HG03432 (cell line): ENCODE data around the gene SHC2.
"Not testable (repeated sequence)": the region's sequence is repeated elsewhere in the genome, so short reads cannot be mapped to it uniquely, and the experiment has no call there.

Source experiments
- ATAC-seq: cut with Tn5 transposase; IDR thresholded peaks from one replicate; pipeline ENCODE4 v1.9.1; 2021; ENCODE audit warnings: mild to moderate bottlenecking, moderate library complexity; ENCODE audit not compliant: unreplicated experiment

The SHC2 gene

DNA sequence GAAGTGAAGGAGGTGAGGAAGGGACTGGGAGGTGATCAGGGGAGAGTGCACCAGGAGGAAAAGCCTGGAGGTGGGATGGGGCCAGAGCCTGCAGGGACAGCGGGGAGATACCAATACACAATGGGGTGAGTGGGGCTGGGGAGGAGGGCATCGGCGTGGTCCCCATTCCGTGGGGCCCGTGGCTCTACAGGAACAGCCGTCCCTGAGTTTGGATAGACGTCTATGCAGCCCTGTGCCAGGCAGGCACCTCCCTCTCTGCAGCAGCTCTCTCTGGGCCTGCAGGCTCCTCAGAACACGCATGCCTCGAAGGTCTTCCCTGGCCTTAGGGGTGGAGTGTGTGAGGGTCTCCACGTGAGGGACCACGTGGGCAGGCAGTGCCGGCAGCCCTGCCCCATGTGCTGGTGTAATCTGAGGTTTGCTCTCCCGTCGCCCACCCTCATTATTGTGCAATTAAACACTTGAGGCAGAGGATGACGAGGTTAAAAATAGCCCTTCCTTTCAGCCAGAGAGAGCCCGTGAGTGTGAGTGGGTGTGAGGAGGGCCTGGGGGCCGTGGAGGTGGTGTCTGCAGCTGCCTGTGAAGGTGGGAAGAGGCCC is 68.4 kb downstream of the SHC2 start:
- ATAC-seq: no peak

DNA sequence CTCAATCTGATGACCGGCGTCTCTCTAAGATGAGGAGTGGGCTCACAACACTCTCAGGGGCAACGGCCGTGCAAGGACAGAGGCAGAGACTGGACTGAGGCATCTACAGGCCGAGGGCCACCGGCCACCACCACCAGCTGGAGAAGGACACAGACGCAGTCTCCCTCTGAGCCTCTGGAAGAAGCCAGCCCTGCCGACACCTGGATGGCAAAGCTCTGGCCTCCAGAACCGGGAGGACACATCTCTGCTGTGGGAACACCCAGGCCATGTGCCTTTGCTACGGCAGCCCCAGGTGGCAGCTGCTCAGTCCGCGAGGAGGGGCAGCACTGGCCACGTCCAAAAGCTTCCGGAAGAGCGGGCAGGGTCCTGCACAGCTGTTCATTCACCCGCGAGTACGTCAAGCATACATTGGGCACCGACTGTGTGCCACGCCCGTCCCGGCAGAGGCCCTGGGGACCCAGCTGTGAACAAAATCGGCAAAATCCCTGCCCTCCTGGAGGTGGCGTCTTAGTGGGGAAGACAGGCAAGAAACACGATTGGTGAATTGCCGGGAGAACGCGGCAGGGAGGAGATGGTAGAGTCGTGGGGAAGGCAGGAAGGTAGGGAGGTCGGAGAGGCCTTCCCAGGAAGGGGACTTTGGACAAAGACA is 69.0 kb downstream of the SHC2 start:
- no peak for ATAC-seq

DNA sequence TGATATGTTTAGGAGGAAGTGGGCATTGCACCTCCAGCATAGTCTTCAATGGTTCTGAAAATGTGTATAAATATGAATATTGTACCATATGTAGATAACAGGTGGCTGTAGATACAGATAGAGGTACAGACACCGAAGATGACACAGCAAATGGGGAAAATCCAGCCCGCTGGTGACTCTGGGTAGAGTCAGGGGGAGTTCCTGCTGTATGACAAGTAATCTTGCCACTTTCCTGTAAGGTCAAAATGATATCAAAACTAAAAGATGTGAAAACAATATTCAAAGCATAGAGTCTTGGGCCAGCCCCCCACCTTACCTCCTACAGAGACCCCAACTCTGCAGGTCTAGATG is 69.7 kb downstream of the SHC2 start:
- ATAC-seq: no peak

DNA sequence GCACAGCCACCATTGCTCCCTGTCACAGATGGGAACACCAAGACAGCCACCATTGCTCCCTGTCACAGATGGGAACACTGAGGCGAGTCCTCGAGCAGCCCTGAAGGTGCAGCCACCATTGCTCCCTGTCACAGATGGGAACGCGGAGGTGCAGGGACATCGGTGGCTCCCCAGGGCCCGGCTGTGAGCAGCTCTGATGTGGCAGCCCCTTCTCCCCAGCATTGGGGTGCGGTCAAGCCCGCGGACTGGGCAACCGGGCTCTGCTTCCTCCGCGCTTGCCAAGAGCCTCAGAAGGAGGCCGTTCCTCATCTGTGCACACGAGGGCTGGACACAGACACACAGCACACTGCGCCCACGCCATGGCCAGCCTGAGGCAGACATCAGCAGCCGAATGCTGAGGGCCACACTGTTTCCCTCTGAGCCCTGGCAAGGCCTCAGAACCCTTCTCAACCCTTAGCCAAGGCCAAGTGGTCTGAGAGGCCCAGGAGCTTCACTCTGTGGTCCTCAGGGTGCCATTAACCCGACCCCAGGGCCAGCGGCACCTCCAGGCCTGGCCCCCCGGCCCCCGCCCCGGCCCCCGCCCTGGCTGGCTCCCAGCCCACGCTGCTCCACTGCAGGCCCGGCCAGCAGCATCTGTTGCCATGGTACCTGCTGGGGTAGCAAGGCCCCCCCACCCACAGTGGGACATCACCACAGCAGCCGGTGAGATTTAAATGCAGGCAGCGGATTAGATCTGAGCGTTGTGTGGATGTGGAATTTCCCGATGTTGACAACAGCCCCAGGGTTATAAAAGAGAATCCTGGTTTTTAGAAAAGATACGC is 70.2 kb downstream of the SHC2 start:
- no peak for ATAC-seq

DNA sequence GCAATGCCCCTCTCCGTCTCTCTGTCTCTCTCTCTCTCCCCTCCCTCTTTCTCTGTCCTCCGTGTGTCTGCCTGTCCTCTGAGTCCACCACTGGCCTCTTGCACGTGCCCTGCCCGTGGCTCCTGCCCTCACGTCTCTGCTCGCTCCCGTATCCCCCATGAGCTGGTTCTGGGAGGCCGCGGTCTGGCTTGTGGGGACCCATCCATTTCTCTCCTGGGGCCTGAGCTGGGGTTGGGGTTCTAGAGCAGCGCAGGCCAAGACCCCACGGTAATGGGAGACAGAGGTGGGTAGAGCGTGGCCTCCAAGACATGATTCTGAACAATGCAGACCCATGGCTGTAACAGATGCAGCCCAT is 70.9 kb downstream of the SHC2 start:
- no peak for ATAC-seq

DNA sequence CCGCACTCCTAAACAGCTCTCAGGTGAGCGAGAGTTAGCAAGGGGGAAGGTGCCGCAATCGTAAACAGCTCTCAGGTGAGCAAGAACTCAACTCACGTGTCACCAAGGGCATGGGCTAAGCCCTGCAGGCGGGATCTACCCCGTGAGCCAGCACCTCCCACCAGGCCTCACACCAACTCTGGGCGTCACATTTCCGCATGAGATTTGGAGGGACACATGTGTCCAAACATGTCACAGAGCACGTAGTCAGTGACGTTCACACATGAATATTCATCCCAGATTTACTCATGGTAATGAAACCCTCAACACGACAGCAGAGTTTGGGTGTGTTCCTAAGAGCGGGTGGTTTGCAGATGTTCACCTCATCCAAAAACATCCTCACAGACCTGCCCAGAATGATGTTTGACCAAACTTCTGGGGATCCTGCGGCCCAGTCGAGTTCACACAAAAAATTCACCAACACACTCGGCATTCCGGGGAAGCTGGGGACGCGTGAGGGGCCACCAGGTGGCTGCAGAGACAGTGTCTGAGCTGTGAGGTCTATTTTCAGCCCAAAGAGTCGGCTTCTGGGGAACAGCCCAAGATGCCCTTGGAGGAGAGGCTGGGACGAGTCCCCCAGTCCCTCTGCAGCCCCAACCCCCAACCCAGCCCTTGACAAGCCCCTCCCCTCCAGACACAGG is 71.4 kb downstream of the SHC2 start:
- ATAC-seq: no peak

DNA sequence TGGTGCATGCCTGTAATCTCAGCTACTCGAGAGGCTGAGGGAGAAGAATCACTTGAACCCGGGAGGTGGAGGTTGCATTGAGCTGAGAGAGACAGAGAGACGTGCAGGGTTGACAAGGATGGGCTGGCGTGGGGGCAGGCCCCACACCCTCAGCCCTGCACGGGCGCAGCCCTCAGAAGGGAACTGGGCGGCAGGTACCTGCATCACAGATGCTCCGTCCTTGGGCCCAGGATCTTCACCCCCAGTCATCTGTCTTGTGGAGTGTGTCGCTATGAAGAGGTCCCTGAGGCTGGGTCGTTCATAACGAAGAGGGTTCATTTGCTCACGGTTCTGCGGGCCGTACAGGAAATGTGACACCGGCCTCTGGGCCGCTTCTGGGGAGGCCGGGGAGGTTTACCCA is 72.1 kb downstream of the SHC2 start:
- no peak for ATAC-seq

DNA sequence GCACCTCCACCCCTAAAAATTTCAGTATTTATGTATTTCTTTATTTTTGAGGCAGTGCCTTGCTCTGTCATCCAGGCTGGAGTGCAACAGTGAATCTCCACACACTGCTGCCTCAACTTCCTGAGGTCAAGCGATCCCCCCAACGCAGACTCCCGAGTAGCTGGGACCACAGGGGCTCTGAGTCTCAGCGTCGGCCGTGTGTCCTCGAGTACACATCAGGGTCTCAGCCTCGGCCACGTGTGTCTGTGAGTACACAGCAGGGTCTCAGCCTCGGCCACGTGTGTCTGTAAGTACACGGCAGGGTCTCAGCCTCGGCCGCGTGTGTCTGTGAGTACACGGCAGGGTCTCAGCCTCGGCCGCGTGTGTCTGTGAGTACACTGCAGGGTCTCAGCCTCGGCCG is 73.1 kb downstream of the SHC2 start:
- ATAC-seq: no peak

DNA sequence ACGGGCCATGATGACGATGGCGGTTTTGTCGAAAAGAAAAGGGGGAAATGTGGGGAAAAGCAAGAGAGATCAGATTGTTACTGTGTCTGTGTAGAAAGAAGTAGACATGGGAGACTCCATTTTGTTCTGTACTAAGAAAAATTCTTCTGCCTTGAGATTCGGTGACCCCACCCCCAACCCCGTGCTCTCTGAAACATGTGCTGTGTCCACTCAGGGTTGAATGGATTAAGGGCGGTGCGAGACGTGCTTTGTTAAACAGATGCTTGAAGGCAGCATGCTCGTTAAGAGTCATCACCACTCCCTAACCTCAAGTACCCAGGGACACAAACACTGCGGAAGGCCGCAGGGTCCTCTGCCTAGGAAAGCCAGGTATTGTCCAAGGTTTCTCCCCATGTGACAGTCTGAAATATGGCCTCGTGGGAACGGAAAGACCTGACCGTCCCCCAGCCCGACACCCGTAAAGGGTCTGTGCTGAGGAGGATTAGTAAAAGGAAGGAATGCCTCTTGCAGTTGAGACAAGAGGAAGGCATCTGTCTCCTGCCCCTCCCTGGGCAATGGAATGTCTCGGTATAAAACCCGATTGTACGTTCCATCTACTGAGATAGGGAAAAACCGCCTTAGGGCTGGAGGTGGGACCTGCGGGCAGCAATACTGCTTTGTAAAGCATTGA is 74.1 kb downstream of the SHC2 start:
- not testable (repeated sequence) for ATAC-seq

DNA sequence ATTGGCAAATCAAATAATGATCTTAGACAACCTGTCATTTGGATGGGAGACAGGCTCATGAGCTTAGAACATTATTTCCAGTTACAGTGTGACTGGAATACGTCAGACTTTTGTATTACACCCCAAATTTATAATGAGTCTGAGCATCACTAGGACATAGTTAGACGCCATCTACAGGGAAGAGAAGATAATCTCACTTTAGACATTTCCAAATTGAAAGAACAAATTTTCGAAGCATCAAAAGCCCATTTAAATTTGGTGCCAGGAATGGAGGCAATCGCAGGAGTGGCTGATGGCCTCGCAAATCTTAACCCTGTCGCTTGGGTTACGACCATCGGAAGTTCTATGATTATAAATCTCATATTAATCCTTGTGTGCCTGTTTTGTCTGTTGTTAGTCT is 74.6 kb downstream of the SHC2 start:
- not testable (repeated sequence) for ATAC-seq

DNA sequence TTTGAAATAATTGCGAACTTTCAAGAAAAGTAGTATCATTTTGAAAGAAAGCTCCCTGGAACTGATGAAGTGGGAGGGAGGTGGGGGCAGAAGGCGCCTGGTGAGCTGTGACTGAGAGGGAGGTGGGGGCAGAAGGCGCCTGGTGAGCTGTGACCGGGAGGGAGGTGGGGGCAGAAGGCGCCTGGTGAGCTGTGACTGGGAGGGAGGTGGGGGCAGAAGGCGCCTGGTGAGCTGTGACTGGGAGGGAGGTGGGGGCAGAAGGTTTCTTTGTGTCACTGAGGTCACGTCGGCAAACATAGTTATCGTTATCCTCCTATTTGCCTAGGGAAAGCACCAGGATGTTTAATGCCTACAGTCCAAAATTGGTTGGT is 76.0 kb downstream of the SHC2 start:
- ATAC-seq: no peak

DNA sequence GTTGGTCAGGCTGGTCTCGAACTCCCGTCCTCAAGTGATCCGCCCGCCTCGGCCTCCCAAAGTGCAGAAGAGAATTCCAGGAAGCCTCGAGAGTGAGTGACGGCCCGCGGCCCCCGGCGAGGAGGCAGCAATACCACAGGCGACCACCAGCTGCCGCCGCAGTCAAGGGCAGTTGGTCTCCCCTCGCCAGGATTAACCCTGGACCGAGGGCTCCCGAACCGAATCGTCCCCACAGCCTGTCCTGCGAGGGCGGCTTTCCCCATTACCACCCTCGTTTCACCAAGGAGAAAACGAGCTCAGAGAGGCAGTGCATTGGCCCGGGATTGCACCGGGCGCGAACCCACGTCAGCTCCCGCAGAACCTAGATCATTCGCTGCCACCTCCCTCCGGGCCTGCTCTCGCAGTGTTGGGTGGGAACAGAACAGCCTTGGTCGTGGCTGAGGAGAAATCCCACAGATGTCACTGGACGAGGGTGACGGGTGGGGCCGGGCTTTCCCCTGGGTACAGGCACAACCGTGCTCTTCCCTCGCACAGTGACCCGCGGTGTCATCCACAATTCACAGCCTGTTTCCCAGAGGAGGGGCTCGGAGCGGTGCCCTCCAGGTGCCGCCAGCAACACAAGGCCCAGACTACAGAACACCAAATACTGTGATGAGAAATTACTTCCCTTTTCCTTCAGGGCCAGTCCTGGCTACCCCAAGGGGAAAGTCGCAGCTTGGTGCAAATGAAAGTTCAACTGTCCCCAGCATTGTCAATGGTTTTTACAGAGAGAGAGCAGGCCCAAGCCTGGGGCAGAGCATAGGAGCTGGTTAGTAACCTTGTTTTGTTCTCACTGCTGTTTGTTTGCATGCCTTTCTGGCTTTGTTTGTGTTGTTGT is 76.7 kb downstream of the SHC2 start:
- ATAC-seq: no peak

DNA sequence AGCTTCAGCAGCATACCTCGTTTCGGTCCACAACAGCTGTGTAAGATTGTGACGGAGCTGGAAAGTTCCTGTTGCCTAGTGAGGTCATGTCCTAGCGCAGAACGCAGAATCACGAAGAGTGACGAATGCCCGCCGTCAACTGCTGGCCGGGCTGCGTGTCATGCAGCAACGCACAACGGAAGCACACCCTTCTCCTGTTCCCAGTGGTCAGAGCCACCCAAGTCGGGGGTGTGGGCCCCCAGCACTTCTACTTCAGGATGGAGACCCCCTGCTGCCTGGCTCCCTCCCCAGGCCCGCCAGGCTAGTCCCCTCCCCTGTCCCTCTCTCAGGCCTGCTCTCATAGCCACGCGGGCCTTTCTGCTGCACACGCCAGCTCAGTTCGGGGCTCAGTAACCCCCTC is 77.8 kb downstream of the SHC2 start:
- ATAC-seq: no peak

DNA sequence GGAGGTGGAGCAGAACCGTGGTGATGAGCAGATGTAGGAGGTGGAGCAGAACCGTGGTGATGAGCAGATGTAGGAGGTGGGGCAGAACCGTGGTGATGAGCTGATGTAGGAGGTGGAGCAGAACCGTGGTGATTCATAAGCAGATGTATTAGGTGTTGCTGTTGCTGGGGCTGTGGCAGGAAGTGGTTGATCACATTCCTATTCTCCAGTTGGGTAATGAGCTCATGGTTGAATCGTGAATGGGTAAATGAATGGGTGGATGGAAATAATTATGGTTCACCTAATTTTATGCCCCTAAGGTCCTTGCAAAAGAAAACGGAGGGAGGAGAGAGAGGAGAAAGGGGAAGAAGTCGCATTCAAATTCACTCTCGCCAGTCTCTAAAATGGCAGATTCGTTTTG is 78.3 kb downstream of the SHC2 start:
- ATAC-seq: not testable (repeated sequence)

DNA sequence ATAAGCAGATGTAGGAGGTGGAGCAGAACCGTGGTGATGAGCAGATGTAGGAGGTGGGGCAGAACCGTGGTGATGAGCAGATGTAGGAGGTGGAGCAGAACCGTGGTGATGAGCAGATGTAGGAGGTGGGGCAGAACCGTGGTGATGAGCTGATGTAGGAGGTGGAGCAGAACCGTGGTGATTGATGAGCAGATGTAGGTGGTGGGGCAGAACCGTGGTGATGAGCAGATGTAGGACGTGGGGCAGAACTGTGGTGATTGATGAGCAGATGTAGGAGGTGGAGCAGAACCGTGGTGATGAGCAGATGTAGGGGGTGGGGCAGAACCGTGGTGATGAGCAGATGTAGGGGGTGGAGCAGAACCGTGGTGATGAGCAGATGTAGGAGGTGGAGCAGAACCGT is 78.9 kb downstream of the SHC2 start:
- not testable (repeated sequence) for ATAC-seq

DNA sequence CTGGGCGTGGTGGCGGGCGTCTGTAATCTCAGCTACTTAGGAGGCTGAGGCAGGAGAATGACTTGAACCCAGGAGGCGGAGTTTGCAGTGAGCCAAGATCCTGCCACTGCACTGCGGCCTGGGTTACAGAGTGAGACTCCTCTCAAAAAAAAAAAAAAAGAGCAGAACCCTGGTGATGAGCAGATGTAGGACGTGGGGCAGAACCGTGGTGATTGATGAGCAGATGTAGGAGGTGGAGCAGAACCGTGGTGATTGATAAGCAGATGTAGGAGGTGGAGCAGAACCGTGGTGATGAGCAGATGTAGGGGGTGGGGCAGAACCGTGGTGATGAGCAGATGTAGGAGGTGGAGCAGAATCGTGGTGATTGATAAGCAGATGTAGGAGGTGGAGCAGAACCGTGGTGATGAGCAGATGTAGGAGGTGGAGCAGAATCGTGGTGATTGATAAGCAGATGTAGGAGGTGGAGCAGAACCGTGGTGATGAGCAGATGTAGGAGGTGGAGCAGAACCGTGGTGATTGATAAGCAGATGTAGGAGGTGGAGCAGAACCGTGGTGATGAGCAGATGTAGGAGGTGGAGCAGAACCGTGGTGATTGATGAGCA is 80.1 kb downstream of the SHC2 start:
- not testable (repeated sequence) for ATAC-seq

DNA sequence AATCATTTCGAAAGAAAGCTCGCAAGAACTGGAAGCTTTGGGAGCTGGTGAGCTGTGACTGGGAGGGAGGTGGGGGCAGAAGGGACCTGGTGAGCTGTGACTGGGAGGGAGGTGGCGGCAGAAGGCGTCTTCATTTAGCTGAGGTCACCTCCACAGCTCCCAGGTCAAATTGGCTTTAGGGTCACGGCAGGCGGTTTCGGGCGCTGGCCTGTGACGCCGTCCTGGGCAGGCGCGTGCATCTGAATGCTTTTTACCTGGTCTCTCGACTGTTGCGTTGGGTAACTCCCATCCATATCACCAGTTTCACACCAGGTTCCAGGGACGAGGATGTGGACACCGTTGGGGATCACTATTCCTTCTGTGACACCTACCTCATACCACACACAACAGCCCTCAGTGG is 81.0 kb downstream of the SHC2 start:
- no peak for ATAC-seq

DNA sequence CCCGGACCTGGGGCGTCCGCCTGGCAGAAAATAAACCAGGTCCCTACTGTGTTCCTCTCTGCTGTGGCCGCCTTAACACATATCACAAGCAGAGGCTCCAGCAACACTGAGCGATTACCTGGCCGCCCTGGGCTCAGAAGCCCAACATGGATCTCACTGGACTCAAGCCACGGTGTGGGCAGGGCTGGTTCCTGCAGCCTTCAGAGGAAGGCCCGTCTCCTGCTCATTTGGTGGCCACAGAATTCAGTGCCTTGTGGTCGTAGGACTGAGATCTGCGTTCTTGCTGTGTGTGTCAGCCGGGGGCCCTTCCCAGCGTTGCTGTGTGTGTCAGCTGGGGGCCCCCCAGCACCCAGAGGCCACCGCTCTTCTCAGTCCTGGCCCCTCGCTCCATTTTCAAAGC is 82.1 kb downstream of the SHC2 start:
- ATAC-seq: no peak

DNA sequence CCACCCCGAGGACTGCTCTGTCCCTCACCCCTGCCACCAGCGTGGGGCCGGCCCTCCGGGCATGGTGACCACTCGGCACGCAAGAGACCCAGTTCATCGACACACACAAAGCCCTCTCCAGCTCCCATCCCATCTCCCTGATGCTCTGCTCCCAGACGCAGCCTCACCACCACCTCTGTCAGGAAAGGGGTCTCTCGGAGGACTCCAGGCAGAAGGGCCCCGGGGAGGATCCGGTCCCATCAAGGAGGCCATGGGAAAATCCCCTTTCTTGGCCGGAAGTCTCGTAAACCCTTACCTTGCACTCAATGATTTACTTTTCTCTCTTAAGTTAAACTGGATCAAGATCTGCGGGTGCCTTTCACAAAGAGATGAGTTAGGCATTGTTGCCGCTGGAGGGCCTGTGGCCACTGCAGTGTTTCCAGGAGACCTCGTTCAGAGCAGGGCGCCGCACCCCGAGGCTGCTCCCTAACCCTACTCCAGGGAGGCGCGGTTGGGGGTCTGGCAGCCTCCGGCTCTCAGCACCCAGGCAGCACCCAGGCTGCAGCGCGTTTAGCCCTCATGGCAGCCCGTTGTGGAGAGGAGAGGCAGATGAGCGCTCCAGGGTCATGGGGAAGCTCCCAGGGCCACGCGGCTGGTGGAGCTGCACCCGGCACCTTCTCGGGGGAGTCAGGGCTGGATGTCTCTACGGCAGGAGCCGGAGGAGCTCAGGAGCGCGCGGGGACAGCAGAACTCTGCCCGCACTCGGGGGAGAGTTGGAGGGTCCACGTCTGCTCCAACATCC is 82.8 kb downstream of the SHC2 start:
- ATAC-seq: no peak
